Stimulated activated CD8-positive, alpha-beta memory T cell treated with anti-CD3 and anti-CD28 coated beads, Interleukin-15, amount 100 ng/mL, for 4 hours (primary cell): ENCODE data around the gene SLC11A2.
"Not testable (repeated sequence)": the region's sequence is repeated elsewhere in the genome, so short reads cannot be mapped to it uniquely, and the experiment has no call there.

ENCODE experiments used
- DNase-seq, 2 donors: peaks; one replicate each; pipeline ENCODE4 v3.0.0-alpha.2; 2020; ENCODE audit warnings: low read depth in 2 of 2

Gene SLC11A2

DNA sequence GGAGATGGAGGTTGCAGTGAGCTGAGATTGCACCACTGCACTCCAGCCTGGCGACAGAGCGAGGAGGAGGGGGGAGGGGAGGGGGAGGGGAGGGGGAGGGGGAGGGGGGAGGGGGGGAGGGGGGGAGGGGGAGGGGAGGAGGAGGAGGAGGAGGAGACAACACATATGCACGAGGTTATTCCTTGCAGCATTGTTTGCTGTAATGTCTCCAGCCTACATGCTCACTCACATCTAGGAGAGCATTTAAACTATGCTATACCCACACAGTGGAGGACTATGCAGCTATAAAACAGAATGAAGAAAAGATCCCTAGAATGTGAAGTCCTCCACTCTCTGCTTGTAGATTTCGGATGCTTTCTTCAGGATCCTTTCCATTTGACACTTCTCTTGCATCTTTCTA is 77.4 kb downstream of the SLC11A2 start:
- no peak for DNase-seq

GRCh38 chr12:50947933-50948626 is 78.1 kb downstream of the SLC11A2 start:
- DNase-seq: no peak

GRCh38 chr12:50937653-50938052 is 88.5 kb downstream of the SLC11A2 start:
- no peak for DNase-seq

DNA sequence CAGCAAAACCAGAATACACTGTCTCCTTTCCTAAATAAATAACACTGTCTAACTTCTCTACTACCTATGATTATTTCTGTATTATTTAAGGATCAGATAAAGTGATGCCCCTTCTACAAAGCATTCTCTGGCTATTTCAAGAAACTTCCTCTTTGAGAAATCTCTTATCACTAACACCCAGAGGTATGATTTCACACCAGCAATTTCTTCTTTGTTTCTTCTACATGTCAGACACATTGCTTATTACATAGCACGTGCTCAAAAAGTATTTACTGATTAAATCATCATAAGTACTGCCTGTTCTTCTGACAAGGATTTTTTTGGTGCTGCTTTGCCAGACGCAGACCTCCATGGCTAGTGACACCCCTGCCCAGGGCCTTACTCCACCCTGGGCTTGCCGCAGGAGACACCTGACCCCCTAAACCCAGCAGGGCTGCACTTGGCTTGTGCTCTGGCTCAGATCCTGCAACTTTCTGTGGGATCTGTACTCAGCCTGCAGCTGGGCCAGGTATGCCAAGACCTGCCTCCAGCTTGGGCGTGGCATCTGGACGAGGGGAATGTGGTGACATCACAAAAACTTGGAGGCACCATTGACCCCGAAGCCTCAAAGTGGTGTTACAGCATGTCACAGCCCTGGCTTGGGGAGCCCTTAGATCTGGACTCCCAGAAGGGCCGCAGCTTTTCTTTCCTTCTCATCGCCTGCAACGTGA is 89.2 kb downstream of the SLC11A2 start:
- no peak for DNase-seq

- DNase-seq: no peak
Measured at GRCh38 chr12:50934981-50935807, 91.0 kb downstream of the SLC11A2 start.

DNA sequence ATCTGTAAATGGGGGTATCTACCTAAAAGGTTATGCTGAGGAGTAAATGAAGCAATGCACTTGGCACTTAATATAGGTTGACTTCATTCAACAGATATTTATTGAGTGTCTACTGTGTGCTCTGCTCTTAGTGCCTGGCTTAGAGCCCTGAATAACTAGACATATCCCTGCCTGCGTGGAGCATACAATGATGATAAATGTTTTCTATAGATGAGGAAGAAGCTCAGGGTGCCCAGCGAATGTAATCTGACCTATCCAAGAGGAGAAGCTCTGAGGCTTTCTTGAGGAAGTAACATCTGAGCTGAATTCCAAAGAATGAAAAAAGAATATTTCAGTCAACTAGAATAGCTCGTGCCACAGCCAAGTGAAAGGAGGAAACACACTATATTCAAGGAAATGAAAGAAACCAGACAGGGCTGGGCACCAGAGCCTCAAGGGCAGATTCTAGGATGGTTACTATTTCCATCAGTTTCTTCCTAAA is 91.8 kb downstream of the SLC11A2 start:
- DNase-seq: no peak

GRCh38 chr12:50933459-50934124 is 92.6 kb downstream of the SLC11A2 start:
- DNase-seq: no peak

DNA sequence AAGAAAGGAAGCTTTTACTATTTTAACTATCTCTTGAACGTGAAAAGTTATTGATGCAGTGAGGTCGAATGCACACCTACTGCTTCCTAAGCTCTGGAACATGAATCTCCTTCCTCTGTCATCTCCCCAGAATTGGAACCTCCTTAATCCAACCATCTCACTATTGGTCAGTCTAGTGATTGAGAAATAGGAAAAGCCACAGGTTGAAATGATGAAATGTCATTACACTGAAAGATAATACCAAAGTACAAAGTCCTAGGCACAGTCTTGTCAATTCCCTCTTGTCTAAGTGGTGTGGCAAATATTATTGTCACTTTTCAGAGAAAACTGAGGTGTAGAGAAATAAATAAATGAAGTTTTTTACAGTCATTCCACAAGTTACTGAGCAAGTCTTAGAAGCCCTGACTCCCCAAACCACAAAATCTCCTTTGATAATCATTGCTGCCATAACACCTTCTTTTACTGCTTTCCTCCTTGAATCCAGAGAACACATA is 93.3 kb downstream of the SLC11A2 start:
- no peak for DNase-seq

GRCh38 chr12:50930477-50930876 is 95.7 kb downstream of the SLC11A2 start:
- DNase-seq: not testable (repeated sequence)

DNA sequence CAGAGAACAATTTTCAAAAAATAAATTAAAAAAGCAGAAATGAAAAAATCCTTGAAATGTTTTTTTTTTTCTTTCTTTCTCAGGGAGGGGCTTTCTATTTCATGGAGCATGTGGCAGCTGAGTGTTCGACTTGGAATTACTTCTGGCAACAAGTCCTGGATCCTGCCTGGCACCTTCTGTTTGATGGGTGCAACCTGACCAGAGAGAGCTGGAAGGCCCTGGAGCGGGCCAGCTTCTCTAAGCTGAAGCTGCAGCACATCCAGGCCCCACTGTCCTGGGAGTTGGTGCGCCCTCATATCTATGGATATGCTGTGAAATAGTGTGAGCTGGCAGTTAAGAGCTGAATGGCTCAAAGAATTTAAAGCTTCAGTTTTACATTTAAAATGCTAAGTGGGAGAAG is 96.4 kb downstream of the SLC11A2 start:
- DNase-seq: no peak
